A673 (cell line): ENCODE results near the gene SIGLEC8. TPM values are rescaled to one million over a fixed set of nuclear protein-coding genes. Genes with fewer than 3 reads are reported as not detected.

Experiments used
- BruUV-seq: library from RNA; stranded (reverse); fragments of 400-500 nt; replicated peaks from 2 replicates; lab custom pipeline; 2021; lab: Mats Ljungman, UMichigan
- CTCF ChIA-PET: fragments of 300-600 bp; sonication (Branson Sonifier 250); formaldehyde crosslinking; loops from one replicate; lab custom pipeline; 2022; ENCODE audit warnings: antibody characterized with exemption; lab: Charles Lee
- POLR2A ChIA-PET: fragments of 300-600 bp; sonication (Branson Sonifier 250); formaldehyde crosslinking; loops from one replicate; lab custom pipeline; 2022; ENCODE audit warnings: antibody characterized with exemption; ENCODE audit not compliant: low non-redundant PET; lab: Charles Lee
- DNase-seq: peaks from one replicate; pipeline ENCODE4 v3.0.0-alpha.2; 2015; ENCODE audit warnings: low spot score
- H3K27ac ChIP-seq: fragments of 200-600 bp; sonication (generic); 2 replicates; pipeline ENCODE4 v1.5.1; 2016; ENCODE audit warnings: mixed run types, low read depth, mild to moderate bottlenecking, mixed read lengths, antibody characterized with exemption, low read length; ENCODE audit not compliant: poor library complexity, severe bottlenecking
- H3K27me3 ChIP-seq: fragments of 200-600 bp; sonication (generic); replicated peaks from 2 replicates; pipeline ENCODE4 v1.6.1; 2017; ENCODE audit warnings: mixed run types, low read depth, mild to moderate bottlenecking, mixed read lengths, antibody characterized with exemption, low read length; ENCODE audit not compliant: insufficient read depth, poor library complexity
- H3K36me3 ChIP-seq: fragments of 200-600 bp; sonication (generic); 2 replicates; pipeline ENCODE4 v1.6.1; 2016; ENCODE audit warnings: mixed run types, mild to moderate bottlenecking, mixed read lengths, antibody characterized with exemption, low read length; ENCODE audit not compliant: insufficient read depth, poor library complexity, severe bottlenecking
- H3K4me1 ChIP-seq: fragments of 200-600 bp; sonication (generic); 2 replicates; pipeline ENCODE4 v1.6.1; 2017; ENCODE audit warnings: mixed run types, mild to moderate bottlenecking, mixed read lengths, antibody characterized with exemption, low read length; ENCODE audit not compliant: insufficient read depth, poor library complexity, severe bottlenecking
- H3K4me3 ChIP-seq: fragments of 200-600 bp; sonication (generic); 2 replicates; pipeline ENCODE4 v1.5.1; 2016; ENCODE audit warnings: low read depth, mixed run types, mild to moderate bottlenecking, mixed read lengths, low read length; ENCODE audit not compliant: poor library complexity, severe bottlenecking
- H3K9me3 ChIP-seq: fragments of 200-600 bp; sonication (generic); 2 replicates; pipeline ENCODE4 v1.6.1; 2016; ENCODE audit warnings: mixed run types, low read depth, mild to moderate bottlenecking, mixed read lengths, antibody characterized with exemption, low read length; ENCODE audit not compliant: poor library complexity, severe bottlenecking
- EZH2 ChIP-seq: fragments of 200-600 bp; sonication (generic); IDR thresholded peaks from 2 replicates; pipeline ENCODE4 v1.6.1; 2017; ENCODE audit warnings: borderline replicate concordance, low read depth, mild to moderate bottlenecking, mixed read lengths, antibody characterized with exemption, low read length; ENCODE audit not compliant: poor library complexity, severe bottlenecking
- intact Hi-C: fragments of 100-400 bp; cut with micrococcal nuclease; formaldehyde crosslinking; loops from one replicate; pipeline ENCODE4 v1.10.0; 2022; ENCODE audit not compliant: unreplicated experiment
- total RNA-seq: library from RNA; stranded (reverse); gene quantifications from 2 replicates; pipeline ENCODE4 v1.2.3, GENCODE V29; 2021
- TF ChIP-seq, protein P1 (sequence below): fragments of 300-800, 200-600 bp; sonication (generic); conservative IDR thresholded peaks from 2 replicates; pipeline ENCODE4 v1.5.1; 2017; ENCODE audit warnings: low read depth, mild to moderate bottlenecking, antibody characterized with exemption, low read length, moderate library complexity, mixed read lengths

The SIGLEC8 gene
- total RNA-seq, 1 experiment from 2014 or later: not detected

- no peak for DNase-seq
- no peaks in the 10 kb centered on the region for H3K4me1 ChIP-seq
- no peak overlapping the region for H3K27ac ChIP-seq
- CTCF ChIA-PET: no interaction called here
- POLR2A ChIA-PET: no interaction called here
- intact Hi-C loops: no loop called here
- H3K4me3 ChIP-seq: no peak overlapping the region
- no peaks in the 10 kb centered on the region for H3K27me3 ChIP-seq
- TF ChIP-seq EZH2: no peak
- TF ChIP-seq, protein P1, sequence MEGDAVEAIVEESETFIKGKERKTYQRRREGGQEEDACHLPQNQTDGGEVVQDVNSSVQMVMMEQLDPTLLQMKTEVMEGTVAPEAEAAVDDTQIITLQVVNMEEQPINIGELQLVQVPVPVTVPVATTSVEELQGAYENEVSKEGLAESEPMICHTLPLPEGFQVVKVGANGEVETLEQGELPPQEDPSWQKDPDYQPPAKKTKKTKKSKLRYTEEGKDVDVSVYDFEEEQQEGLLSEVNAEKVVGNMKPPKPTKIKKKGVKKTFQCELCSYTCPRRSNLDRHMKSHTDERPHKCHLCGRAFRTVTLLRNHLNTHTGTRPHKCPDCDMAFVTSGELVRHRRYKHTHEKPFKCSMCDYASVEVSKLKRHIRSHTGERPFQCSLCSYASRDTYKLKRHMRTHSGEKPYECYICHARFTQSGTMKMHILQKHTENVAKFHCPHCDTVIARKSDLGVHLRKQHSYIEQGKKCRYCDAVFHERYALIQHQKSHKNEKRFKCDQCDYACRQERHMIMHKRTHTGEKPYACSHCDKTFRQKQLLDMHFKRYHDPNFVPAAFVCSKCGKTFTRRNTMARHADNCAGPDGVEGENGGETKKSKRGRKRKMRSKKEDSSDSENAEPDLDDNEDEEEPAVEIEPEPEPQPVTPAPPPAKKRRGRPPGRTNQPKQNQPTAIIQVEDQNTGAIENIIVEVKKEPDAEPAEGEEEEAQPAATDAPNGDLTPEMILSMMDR: no peak
- BruUV-seq: no TSS peak
- H3K9me3 ChIP-seq: no peaks in the 10 kb centered on the region
- no peaks in the 10 kb centered on the region for H3K36me3 ChIP-seq
Measured at GRCh38 chr19:51402117-51402516, 56.1 kb downstream of the SIGLEC8 start.

Other genes with a start within 250 kb of the SIGLEC8 start
- not detected in 2 replicates for gene CD33, start 233.4 kb downstream of the SIGLEC8 start, total RNA-seq
- not detected in 2 replicates for gene SIGLECL1, start 207.4 kb downstream of the SIGLEC8 start, total RNA-seq
- gene IGLON5, start 146.8 kb downstream of the SIGLEC8 start, total RNA-seq: 0.39 and 0.94 TPM in 2 replicates
- gene VSIG10L, start 116.3 kb downstream of the SIGLEC8 start, total RNA-seq: 0.69 and 0.94 TPM in 2 replicates
- 52.6 and 60.6 TPM in 2 replicates for gene ETFB, start 92.1 kb downstream of the SIGLEC8 start, total RNA-seq
- not detected in 2 replicates for gene CLDND2, start 89.5 kb downstream of the SIGLEC8 start, total RNA-seq
- gene NKG7, start 85.8 kb downstream of the SIGLEC8 start, total RNA-seq: not detected in 2 replicates
- gene LIM2, start 70.5 kb downstream of the SIGLEC8 start, total RNA-seq: not detected in 2 replicates
- not detected in 2 replicates for gene C19orf84, start 67.9 kb downstream of the SIGLEC8 start, total RNA-seq
- not detected in 2 replicates for gene SIGLEC10, start 40.8 kb downstream of the SIGLEC8 start, total RNA-seq
- gene CEACAM18, start 20.1 kb upstream of the SIGLEC8 start, total RNA-seq: not detected in 2 replicates
- not detected in 2 replicates for gene SIGLEC12, start 43.3 kb upstream of the SIGLEC8 start, total RNA-seq
- not detected in 2 replicates for gene SIGLEC6, start 73.2 kb upstream of the SIGLEC8 start, total RNA-seq
- gene ZNF175, start 112.8 kb upstream of the SIGLEC8 start, total RNA-seq: 10.4 and 15.1 TPM in 2 replicates
- not detected in 2 replicates for gene SIGLEC5, start 171.9 kb upstream of the SIGLEC8 start, total RNA-seq
- gene SIGLEC14, start 188.4 kb upstream of the SIGLEC8 start, total RNA-seq: not detected in 2 replicates
- 28.4 and 28.6 TPM in 2 replicates for gene SPACA6, start 234.9 kb upstream of the SIGLEC8 start, total RNA-seq